ENCODE measurements around the gene UGT1A4.

The UGT1A4 gene

DNA sequence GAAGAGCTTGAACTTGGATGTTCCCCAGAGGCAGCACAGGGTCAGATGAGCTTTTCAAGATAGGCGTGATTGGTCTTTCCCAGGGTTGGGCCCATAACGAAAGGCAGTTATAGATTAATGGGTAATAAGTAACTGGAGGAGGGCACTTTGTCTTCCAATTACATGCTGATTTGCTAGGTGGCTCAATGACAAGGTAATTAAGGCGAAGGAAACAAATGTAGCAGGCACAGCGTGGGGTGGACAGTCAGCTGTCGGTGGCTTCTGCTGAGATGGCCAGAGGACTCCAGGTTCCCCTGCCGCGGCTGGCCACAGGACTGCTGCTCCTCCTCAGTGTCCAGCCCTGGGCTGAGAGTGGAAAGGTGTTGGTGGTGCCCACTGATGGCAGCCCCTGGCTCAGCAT lies at the start of gene UGT1A4:
UGT1A4 (plus strand) TSS at position 185 of the 400 bp plus-strand sequence; CDS start at position 270, 85 bp downstream.
- no peak for DNase-seq

DNA sequence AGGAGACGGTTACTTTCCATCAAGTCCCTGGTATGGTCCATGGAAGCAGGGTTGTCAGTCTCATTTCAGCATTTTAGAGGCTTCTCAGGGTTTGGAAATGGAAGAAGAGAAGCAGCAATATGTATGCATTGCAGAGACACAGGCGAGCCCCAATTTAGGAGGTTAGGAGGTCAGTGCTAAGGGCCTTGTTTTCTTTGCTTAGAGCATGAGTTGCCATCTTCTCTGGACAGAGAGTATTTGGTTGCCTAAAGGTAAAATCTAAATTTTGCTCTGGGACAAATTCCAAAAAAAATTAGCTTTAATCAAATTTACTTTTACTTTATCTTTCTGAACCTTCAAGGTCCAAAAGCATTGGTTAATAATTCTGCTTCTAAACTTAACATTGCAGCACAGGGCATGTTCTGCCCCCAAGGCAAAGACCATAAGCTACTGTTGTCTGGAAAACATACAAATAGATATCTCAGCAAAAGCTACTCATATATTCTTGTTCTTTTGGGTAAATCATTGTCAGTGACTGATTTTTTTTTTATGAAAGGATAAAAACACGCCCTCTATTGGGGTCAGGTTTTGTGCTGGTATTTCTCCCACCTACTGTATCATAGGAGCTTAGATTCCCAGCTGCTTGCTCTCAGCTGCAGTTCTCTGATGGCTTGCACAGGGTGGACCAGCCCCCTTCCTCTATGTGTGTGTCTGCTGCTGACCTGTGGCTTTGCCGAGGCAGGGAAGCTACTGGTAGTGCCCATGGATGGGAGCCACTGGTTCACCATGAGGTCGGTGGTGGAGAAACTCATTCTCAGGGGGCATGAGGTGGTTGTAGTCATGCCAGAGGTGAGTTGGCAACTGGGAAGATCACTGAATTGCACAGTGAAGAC lies 47.0 kb upstream of the UGT1A4 start, which contains the start of gene UGT1A9:
UGT1A9 (plus strand) TSS at position 609 of the 872 bp plus-strand sequence; CDS start at position 646, 37 bp downstream.
- DNase-seq, result no peak

GRCh38 chr2:233672886-233673285 lies 45.6 kb upstream of the UGT1A4 start:
- no peak for DNase-seq

DNA sequence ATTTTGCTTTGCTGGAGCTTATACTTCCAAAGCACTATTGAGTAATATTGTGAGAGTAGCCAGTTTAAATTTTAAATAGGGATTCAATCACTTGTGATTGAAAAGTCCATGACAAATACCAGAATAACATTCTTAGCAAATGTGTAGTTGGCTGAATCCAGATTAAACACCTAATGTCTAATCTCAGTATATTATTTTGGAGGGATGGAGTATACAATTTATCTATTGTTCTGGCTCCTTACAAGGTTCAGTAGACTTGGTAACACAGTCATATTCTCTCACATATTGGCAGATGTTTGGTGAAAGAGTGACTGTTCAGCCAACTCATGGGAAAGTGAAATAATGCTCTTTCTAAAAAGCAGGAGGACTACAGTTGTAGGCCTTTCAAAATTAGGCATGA lies 44.6 kb upstream of the UGT1A4 start:
- no peak for DNase-seq

DNA sequence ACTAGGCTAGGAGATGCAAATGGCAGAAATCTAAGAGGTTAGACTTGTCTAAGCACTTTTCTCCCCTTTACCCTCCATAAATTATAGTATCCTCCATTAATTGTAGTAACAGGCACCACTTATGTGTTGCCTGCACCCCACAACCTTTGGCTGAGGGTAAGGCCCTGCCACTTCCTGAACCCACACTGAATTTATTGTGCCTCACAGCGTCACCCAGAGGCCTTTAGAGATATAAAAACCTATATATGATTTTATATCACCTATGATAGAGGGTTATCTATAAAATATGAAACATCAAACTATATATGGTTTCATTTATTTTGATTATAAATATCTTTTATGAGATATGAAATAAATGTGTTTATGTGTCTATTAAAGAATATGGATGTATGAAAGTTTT lies 44.2 kb upstream of the UGT1A4 start:
- DNase-seq, result no peak

DNA sequence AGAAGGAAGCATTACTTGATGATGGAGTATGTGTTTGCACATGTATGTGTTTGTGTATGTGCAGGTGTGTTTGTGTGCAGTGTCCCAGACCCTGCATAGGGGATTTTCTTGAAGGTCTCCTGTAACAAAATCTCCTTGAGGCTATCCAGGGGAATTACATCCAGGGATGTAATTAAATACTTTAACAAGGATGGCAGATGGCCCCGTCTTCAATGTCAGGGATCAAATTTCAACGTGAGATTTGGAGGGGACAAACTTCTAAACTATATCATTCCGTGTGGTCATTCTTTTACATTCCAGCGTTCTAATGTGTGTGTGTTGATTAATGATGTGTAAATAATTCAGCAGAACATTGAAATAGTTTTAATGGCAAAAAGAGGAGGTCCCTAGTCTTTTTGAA lies 43.5 kb upstream of the UGT1A4 start:
- no peak for DNase-seq

DNA sequence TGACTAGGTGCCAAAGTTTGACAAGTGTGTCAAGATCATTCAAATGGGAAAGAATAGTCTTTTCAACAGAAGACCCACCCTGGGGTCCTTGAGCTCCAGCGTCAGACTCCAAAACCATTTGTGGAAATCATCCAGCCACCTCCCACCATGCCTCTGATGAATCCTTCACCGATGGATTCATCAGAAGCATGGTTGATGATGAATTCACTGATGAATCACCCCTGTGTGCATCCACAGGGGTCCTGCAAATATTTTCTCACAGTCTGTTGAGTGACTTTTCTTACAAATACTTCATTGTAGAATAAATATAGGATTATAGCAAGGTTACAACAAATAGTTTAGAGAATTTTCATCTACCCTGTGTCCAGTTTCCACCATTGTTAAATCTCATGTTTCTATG lies 42.5 kb upstream of the UGT1A4 start:
- DNase-seq, result no peak

DNA sequence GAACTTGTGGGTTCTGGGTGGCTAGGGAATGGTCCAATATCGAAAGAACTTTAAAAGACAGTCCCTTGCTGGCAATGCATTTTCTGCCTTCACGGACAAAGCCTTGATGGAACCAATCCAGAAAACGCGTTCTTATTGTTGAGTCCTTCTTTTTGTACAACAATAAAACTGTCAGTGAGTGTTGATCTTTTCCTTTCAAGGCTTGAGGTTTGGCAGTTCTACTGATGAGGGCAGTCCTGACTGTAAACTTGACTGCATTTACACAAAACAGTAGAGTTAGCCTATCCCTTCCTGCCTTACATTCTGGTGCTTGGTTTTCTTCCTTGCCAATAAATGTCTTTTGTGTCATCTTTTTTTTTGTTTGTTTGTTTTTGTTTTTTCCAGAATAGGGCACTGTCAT lies 39.3 kb upstream of the UGT1A4 start:
- no peak for DNase-seq

DNA sequence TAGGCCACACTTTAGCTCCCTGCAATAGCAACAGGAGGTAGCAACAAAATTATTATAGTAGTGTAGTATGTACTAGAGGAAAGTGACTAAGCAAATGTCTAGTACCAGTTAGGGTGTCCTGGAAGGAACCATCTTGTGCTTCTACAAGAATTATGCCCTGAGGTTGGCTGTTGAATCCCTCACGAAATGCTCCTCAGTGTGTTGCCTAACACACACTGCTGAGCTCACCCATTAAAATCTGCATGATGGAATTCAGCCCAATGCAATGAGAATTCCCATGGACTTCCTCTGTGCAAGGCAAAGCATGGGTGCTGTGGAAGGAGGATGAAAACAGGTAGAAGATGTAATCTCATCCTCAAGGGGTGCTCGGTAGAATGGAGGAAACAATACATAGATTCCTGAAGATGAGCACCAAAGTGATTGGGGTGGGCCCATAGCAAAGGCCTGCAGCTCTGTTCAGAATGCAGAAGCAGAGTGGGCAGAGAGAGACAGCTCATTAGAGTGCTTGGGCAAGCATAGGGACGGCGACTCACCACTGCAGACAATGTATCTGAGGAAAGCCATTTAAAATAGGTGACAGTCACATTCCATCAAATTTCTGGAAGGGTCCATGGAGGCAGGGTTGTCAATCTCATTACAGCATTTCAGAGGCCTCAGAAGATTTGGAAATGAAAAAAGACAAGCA lies 38.0 kb upstream of the UGT1A4 start:
- DNase-seq, result no peak

DNA sequence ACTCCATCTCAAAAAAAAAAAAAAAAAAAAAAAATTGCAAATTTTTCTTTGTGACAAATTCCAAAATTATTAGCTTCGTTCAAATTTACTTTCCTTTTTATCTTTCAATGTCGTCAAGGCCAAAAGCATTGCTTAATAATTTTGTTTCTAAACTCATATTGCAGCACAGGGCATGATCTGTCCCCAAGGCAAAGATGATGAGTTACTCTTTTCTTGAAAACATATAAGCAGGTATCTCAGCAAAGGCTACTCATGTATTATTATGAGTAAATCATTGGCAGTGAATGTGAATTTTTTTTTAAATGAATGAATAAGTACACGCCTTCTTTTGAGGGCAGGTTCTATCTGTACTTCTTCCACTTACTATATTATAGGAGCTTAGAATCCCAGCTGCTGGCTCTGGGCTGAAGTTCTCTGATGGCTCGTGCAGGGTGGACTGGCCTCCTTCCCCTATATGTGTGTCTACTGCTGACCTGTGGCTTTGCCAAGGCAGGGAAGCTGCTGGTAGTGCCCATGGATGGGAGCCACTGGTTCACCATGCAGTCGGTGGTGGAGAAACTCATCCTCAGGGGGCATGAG lies 36.9 kb upstream of the UGT1A4 start, which contains the start of gene UGT1A7:
UGT1A7 (plus strand) TSS at position 381 of the 579 bp plus-strand sequence; CDS start at position 418, 37 bp downstream.
- no peak for DNase-seq

DNA sequence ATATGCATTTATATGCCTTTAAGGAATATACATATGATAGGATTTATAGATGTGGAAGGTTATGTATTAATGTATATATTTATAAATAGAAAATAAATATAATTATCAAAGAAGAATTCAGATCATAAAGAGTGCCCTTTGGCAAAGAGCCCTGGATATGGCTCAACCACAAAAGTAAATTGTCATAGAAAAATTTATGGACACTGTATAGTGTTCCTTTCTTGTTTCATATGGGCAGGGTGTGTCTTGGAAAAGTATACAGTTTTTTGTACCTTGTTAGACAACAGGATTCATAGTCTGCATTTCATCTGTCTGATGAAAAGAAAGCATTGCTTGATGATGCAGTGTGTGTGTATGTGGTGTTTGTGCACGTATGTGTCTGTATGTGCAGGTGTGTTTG lies 33.9 kb upstream of the UGT1A4 start:
- DNase-seq, result no peak

GRCh38 chr2:233686928-233687327 lies 31.6 kb upstream of the UGT1A4 start:
- no peak for DNase-seq

- DNase-seq, result no peak
Observed at GRCh38 chr2:233688341-233688740, 30.2 kb upstream of the UGT1A4 start.

- no peak for DNase-seq
Observed at GRCh38 chr2:233689031-233689430, 29.5 kb upstream of the UGT1A4 start.

DNA sequence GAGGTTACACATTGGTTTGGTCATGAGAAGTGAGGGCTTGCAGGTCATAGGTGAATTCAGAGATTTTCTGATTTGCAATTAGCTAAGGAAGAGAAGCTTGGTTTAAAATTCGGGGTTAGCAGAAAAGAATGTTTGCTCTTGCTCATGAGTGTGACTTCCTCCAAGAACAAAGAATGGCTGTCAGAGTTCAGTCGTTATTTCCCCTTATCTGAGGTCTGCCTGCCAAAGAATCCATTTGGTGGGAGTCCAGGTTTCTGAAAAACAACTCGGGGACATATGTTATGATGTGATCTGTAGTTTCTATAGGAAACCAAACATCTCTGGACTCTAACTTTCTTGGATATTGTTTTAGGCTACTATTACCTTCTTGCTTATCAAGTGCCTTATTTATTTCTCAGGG lies 29.0 kb upstream of the UGT1A4 start:
- DNase-seq, result no peak

DNA sequence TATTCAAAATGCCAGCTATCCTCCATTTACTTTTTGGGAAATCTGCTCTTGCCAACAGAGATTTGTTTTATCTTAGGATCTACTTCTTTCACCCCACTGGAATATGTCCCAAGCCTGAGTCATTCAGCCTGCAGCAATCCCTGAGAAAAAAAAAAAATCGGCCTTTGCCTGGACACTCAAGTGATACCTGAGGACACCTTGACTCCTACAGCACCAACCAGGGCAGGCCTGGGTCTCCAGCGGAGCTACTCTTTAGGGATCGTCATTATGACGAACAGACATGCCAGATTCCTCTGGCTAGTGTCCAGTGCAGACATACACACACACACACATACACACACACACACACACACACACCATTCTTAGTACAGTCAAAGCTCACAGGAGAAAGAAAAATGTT lies 28.1 kb upstream of the UGT1A4 start:
- no peak for DNase-seq

DNA sequence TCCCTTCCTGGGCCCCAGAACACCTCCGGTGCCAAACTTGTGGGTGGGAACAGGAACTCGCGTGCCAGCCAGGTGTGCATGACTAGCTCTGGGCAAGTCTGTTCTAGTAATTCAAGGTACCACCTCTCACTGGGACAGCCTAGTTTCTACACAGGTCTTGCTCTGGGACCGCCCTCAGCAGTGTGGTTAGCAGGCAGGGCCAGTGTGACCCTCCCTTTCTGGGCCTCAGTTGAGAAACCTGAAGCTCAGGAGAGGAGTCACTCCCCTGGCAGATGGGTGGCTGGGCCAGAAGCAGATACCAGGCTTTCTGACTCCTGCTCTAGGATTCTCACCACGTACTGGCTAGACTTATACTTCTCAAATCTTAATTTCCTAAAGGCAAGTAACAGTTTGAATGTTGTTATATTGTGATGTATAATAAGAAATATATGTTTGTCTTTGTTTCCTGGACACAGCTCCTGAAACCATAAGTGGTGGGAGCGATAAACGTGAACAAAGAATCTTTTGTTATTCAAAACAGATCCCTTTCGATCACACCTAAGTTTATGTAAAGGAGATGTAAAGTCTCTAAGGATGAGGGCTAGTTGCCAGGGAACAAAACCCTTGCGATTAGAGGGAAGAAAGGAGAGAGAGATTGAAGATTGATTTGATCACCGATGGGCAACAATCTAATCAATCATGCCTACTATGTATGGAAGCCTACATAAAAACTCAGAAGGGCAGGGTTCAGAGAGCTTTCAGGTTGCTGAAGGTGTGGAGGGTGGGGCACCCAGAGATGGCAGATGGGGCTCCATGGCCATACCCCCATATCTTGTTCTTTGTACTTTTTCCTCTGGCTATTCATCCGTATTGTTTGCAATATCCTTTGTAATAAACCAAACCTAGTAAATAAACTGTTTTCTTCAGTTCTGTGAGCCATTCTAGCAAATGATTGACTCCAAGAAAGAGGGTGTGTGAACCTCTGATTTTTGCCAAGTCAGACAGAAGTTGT lies 26.8 kb upstream of the UGT1A4 start:
- no peak for DNase-seq

GRCh38 chr2:233692648-233693047 lies 25.9 kb upstream of the UGT1A4 start, which contains the start of gene UGT1A6:
Gene UGT1A6 (plus strand): TSS chr2:233692890. CDS start chr2:233693005, 115 bp downstream.
- DNase-seq, result no peak

DNA sequence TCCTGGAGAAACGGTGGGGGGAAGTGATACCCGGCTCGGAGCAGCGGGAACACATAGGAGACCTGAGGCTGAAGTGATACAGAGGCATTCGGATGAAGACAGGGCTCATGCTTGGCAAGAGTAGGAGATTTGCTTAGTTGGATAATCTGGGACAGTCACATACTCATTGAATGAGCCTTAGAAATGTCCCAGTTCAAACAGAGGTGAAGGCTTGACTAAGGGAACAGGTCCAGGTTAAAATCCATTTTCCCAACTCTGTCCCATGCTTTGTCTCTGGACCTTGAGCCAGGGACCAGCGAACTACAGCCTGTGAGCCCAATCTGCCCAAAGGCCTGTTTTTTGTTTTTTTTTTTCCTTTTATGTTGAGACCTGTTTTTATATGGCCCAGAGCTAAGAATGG lies 24.6 kb upstream of the UGT1A4 start:
- DNase-seq, result no peak

GRCh38 chr2:233698740-233699139 lies 19.8 kb upstream of the UGT1A4 start:
- DNase-seq, result no peak

DNA sequence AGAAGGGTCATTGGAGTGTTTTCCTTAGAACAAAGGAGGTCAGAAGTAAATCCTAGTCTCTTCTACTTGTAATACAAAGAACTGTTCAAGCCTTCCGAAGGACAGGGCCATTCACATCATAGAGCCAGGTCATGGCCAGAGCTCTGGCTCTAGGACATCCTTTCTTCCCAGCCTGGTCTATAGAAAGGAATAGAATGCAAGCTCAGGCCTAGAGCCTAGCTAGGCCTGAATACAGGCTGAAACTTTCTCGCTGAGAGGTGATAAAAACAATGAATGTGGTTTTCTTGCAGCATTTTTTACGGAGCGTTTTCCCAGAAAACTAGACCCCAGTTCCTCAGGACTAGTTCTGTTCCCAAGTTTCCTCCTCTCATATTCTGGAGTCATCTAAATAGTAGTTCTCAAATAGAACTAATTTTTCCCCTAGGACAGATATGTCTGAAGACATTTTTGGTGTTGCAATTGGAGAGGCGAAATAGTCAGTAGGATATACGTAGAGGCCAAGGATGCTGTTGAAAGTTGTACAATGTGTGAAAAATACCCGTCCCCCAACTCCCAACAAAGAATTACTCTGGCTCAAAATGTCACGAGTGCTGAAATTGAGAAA lies 19.0 kb upstream of the UGT1A4 start:
- no peak for DNase-seq

Data from activated CD4-positive, alpha-beta T cell treated with anti-CD3 and anti-CD28 coated beads, Interleukin-2, amount 50 U/mL, for 1 hour (primary cell).